Esophagus muscularis mucosa (tissue), 4 donors: ENCODE results near the gene FNDC1.

Source experiments
- CTCF ChIP-seq, 3 experiments: fragments of 200-600 bp in 2 of 3; fragments of 450-650 bp in 1 of 3; sonication (generic) in 2 of 3; IDR thresholded peaks; one replicate each; pipeline ENCODE4 v1.5.1; 2017 to 2019; ENCODE audit warnings: antibody characterized with exemption in 3 of 3, mild to moderate bottlenecking in 2 of 3, moderate library complexity in 1 of 3
- EP300 ChIP-seq: sonication (generic); formaldehyde crosslinking; IDR thresholded peaks from one replicate; pipeline ENCODE4 v1.6.1; 2017; ENCODE audit warnings: antibody characterized with exemption
- POLR2A ChIP-seq: fragments of 450-650 bp; IDR thresholded peaks from one replicate; pipeline ENCODE4 v1.6.1; 2017; ENCODE audit warnings: antibody characterized with exemption, moderate library complexity, mild to moderate bottlenecking, low read depth
- POLR2AphosphoS5 ChIP-seq, 2 donors: sonication (generic); formaldehyde crosslinking; IDR thresholded peaks; one replicate each; pipeline ENCODE4 v1.6.1; 2017; ENCODE audit warnings: antibody characterized with exemption in 2 of 2

GRCh38 chr6:159271257-159271656 is 102.1 kb downstream of the FNDC1 start:
- TF ChIP-seq CTCF (IDR thresholded peaks at IDR 0.05): no peak
- no peak for TF ChIP-seq POLR2AphosphoS5 (IDR thresholded peaks at IDR 0.05)
- TF ChIP-seq EP300: no peak
- TF ChIP-seq POLR2A: no peak
